Activated naive CD4-positive, alpha-beta T cell treated with anti-CD3 and anti-CD28 coated beads, Interleukin-2, amount 50 U/mL, for 72 hours (primary cell): Measurements from ENCODE around the gene GMPR2. TPM values are rescaled to one million over a fixed set of nuclear protein-coding genes. Genes with fewer than 3 reads are reported as not detected.
"Not testable (repeated sequence)": the region's sequence is repeated elsewhere in the genome, so short reads cannot be mapped to it uniquely, and the experiment has no call there.

Experiments
- ATAC-seq, 2 donors: fragments of 150-1000 bp; cut with Tn5 transposase; 2 replicates each; pipeline ENCODE4 v1.10.0; 2021; ENCODE audit warnings: mild to moderate bottlenecking in 2 of 2, moderate library complexity in 2 of 2
- DNase-seq, 2 donors: peaks; one replicate each; pipeline ENCODE4 v3.0.0; 2021 to 2022; ENCODE audit warnings: low spot score in 2 of 2
- H3K27ac Mint-ChIP-seq, 2 donors: one replicate each; pipeline ENCODE4 v1.8.0; 2022; ENCODE audit warnings: mild to moderate bottlenecking in 2 of 2, mixed read lengths in 2 of 2
- H3K36me3 Mint-ChIP-seq, 2 donors: one replicate each; pipeline ENCODE4 v1.8.0; 2022; ENCODE audit warnings: mixed read lengths in 2 of 2
- H3K9me3 Mint-ChIP-seq, 2 donors: one replicate each; pipeline ENCODE4 v1.8.0; 2022; ENCODE audit warnings: mixed read lengths in 2 of 2
- total RNA-seq, 2 donors: library from RNA; stranded (reverse); gene quantifications; one replicate each; pipeline ENCODE4 v1.2.3, GENCODE V29; 2022

Gene GMPR2
- total RNA-seq, 2 donors from 2014 or later: 62.6 to 106 TPM

- DNase-seq (peak; percentile 86 to 90), ATAC-seq (peak; percentile 92 to 95)
- H3K9me3 Mint-ChIP-seq: no peaks in the 10 kb centered on the region
- peaks cover 21 to 31% of the 10 kb centered on the region in 2 donors for H3K36me3 Mint-ChIP-seq
- peak within 1 kb of the TSS; percentile 84 to 99 for H3K27ac Mint-ChIP-seq
These were observed 37.3 kb upstream of the GMPR2 start, which contains the start of gene TM9SF1 for GRCh38 chr14:24195186-24196070. Gene TM9SF1, minus strand, starts transcription at chr14:24195441. Its CDS starts 422 bp downstream, at chr14:24195019.

- ATAC-seq (peak in 1 of 2 donors; percentile 15), DNase-seq (no peak)
- Mint-ChIP-seq H3K27ac (peak overlapping the region; percentile 84 to 99), H3K36me3 (peaks cover 23 to 35% of the 10 kb centered on the region in 2 donors), H3K9me3 (peaks cover 0 to 1% of the 10 kb centered on the region in 2 donors)
These were observed 36.4 kb upstream of the GMPR2 start for GRCh38 chr14:24196071-24197055.

DNA sequence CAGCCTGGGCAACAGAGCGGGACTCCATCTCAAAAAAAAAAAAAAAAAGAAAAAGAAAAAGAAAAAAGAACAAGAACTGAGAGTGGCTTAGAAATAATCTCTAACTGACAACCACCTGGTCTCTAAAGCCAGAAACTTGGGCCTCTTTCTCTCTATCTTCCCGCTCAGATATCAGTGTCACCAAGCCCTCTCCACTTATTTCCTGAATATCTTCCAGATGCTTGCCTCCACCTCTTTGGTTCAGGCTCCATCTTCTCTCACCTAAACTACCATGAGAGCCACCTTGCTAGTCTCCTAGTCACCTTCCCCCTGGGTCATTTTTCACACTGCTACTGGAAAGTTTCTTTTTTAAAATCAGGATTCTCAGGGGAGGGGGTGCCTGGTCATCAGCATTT is 35.7 kb upstream of the GMPR2 start:
- Mint-ChIP-seq H3K36me3 (peaks cover 25 to 41% of the 10 kb centered on the region in 2 donors), H3K9me3 (peaks cover 0 to 4% of the 10 kb centered on the region in 2 donors), H3K27ac (peak overlapping the region; percentile 15 to 84)
- DNase-seq (no peak), ATAC-seq (no peak)

GRCh38 chr14:24198814-24199524 is 33.8 kb upstream of the GMPR2 start:
- Mint-ChIP-seq H3K36me3 (peaks cover 25 to 44% of the 10 kb centered on the region in 2 donors), H3K9me3 (peaks cover 0 to 10% of the 10 kb centered on the region in 2 donors), H3K27ac (peak overlapping the region in 1 of 2 donors; percentile 60)
- DNase-seq (no peak), ATAC-seq (no peak)

DNA sequence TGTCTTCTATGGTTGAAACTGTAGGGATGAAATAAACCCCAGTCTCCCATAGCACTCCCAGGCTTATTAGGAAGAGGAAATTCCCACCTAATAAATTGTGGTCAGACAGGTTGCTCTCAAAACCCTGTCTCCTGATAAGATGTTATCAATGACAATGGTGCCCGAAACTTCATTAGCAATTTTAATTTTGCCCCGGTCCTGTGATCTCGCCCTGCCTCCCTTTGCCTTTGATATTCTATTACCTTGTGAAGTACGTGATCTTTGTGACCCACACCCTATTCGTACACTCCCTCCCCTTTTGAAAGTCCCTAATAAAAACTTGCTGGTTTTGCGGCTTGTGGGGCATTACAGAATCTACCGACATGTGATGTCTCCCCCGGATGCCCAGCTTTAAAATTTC is 30.2 kb upstream of the GMPR2 start:
- not testable (repeated sequence) for ATAC-seq
- peaks cover 25 to 48% of the 10 kb centered on the region in 2 donors for H3K36me3 Mint-ChIP-seq
- peak overlapping the region in 1 of 2 donors; percentile 48 for H3K27ac Mint-ChIP-seq
- DNase-seq: peak in 1 of 2 donors; percentile 16
- peaks cover 0 to 10% of the 10 kb centered on the region in 2 donors for H3K9me3 Mint-ChIP-seq

- H3K36me3 Mint-ChIP-seq: peaks cover 25 to 55% of the 10 kb centered on the region in 2 donors
- not testable (repeated sequence) for ATAC-seq, H3K27ac Mint-ChIP-seq, DNase-seq
- H3K9me3 Mint-ChIP-seq: peaks cover 0 to 10% of the 10 kb centered on the region in 2 donors
These were observed 29.4 kb upstream of the GMPR2 start for GRCh38 chr14:24203249-24203886.

DNA sequence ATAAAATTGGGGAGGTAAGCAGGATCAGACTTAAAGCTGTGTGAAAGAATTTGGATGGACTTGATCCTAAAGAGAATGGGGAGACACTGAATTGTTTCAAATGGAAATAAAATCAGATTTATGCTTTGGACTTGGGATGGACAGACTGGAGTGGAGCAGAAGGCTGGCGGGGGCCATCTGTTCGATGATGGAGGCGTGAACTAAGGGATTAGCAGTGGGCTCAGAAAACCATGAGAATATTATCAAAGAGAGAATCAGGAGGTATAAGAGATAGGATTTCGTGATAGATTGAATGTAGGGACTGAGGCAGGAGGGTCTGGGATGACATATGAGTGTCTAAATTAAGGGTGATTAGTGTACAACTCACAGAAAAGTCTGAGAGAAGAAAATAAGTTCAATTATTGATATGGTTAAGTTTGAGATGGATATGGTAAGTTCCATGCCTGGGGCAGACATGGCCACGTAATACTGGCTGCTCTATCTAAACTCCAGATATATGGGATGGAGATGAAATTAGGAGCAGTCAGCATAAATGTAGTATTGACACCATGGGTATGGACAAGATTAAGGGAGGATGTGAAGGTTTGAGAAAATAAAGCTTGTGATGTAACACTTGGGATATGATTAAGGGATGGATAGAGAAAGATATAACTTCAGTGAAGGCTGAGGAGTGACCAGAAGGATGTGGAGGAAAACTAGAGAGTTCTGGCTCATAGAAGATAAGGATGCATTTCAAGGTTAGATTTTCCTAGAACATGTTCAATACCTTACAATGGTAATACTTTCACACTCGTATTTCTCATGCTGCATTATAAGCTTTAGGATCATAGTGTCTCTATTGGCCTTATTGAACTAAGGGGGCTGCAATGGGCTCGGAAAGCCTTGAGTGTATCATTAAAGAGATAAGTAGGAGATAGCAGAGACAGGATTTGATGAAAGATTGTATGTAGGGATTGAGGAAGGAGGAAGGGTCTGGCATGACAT is 28.3 kb upstream of the GMPR2 start:
- Mint-ChIP-seq H3K9me3 (peaks cover 0 to 10% of the 10 kb centered on the region in 2 donors), H3K36me3 (peaks cover 25 to 47% of the 10 kb centered on the region in 2 donors), H3K27ac (no peak overlapping the region)
- ATAC-seq: no peak
- DNase-seq: no peak

- no peak for DNase-seq
- Mint-ChIP-seq H3K36me3 (peaks cover 37 to 58% of the 10 kb centered on the region in 2 donors), H3K27ac (peak overlapping the region; percentile 26 to 33), H3K9me3 (peaks cover 0 to 8% of the 10 kb centered on the region in 2 donors)
- no peak for ATAC-seq
These were observed 26.2 kb upstream of the GMPR2 start for GRCh38 chr14:24206260-24207103.

GRCh38 chr14:24207104-24207551 is 25.6 kb upstream of the GMPR2 start:
- Mint-ChIP-seq H3K27ac (peak overlapping the region; percentile 26 to 33), H3K9me3 (peaks cover 0 to 6% of the 10 kb centered on the region in 2 donors), H3K36me3 (peaks cover 34 to 56% of the 10 kb centered on the region in 2 donors)
- no peak for DNase-seq
- ATAC-seq: peak in 1 of 2 donors; percentile 18

DNA sequence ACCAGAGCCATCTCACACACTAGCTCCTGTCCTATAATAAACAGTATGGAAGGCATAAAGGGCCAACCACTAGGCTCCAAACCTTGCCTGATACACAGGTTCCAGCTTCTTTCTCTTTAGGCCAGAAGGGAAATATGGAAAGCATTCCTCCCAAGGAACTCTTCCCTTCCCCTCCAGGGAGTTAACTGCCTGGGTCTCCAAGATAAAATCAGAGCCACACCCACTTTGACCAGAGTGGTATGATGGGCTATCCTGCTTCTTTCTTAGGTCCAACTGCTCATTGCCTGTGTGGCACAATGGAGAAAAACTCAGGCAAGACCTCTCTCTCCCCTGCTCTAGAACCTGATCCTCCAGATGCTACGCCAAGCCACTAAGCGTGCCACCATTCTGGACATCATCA is 25.1 kb upstream of the GMPR2 start:
- DNase-seq (no peak), ATAC-seq (no peak)
- peaks cover 0 to 6% of the 10 kb centered on the region in 2 donors for H3K9me3 Mint-ChIP-seq
- H3K36me3 Mint-ChIP-seq: peaks cover 31 to 52% of the 10 kb centered on the region in 2 donors
- H3K27ac Mint-ChIP-seq: peak overlapping the region in 1 of 2 donors; percentile 33

DNA sequence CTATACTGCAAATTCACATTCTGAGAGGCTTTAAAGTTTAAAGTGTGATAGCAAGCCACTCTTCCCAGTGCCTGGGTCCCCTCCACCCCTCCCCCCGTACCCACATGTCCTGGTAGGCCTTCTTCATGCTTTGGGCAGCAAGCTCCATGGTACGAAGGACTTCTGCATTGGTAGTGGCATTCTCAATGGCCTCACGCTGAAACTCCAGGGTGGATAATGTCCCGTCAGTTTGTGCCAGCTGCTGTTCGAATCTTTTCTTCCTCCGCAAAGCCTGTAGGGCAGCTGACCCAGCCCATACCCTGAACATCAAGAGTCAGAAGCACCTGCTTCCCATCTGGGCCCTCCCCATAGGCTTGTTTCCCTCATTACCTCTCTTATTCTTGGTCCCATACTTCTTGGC is 21.4 kb upstream of the GMPR2 start:
- Mint-ChIP-seq H3K27ac (peak overlapping the region in 1 of 2 donors; percentile 96), H3K36me3 (peaks cover 25 to 54% of the 10 kb centered on the region in 2 donors)

DNA sequence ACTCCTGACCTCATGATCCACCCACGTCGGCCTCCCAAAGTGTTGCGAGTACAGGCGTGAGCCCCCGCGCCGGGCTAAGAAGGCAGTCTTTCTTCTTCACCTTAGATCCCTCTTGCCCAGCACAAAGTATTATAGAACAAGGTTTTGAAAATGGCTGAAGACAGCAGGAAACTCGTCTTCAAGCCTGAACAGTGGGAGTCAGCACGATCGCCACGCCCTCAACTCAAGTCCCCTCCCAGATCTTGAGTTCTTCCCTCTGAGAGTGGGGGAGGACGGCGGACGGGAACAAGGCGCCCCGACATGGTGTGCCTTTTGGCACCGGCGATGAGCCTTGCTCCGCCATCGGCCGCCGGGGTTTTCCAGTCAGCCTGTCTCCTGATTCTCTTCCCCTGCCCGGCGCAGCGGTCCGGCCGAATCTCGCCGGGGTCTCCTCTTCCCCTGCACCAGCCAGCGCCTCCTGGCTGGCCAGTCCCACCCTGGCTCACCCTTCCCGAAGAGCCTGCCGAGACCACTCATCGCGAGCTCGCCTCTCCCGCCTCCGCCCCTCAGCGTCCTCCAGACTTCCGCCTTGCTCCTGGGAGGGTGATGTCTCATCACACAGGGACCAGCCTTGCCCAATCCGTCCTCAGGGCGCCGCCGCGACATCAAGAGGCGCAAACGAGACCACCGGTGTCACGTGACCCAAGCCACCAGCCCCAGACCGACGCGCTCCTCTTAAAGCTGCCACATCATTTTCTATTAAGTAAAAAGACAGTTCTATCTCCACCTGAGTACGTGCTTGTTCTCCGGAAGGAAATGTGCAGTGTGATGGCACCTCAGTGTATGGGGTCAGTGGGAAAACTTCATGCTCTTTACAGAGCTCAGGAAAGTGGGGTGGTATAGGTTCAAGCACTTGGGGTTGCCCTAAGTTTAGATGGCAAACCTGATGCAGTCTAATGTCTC is 19.5 kb upstream of the GMPR2 start, which contains the start of gene CHMP4A:
Gene CHMP4A (minus strand): TSS at position 565 of the 942 bp plus-strand sequence. CDS start 49 bp downstream, at position 516.
- peak; percentile 87 to 91 for ATAC-seq
- H3K36me3 Mint-ChIP-seq: peaks cover 18 to 36% of the 10 kb centered on the region in 2 donors
- no peaks in the 10 kb centered on the region for H3K9me3 Mint-ChIP-seq
- DNase-seq: peak; percentile 93 to 96
- H3K27ac Mint-ChIP-seq: peak within 1 kb of the TSS; percentile 96 to 98

More for the DNA sequence above, 21.4 kb upstream of the GMPR2 start:
- H3K9me3 Mint-ChIP-seq: no peaks in the 10 kb centered on the region
- DNase-seq (no peak), ATAC-seq (no peak)
